ENCODE results near the gene MZB1.

The MZB1 gene

GRCh38 chr5:139343476-139343875 is 46.2 kb downstream of the MZB1 start:
- H3K27ac ChIP-seq, result no peak overlapping the region
- TF ChIP-seq ZFX (IDR thresholded peaks at IDR 0.05) (no peak), CTCF (conservative IDR thresholded peaks at IDR 0.05) (no peak)

GRCh38 chr5:139342423-139342723 is 47.3 kb downstream of the MZB1 start:
- TF ChIP-seq CTCF (conservative IDR thresholded peaks at IDR 0.05) (no peak), ZFX (IDR thresholded peaks at IDR 0.05) (no peak)
- H3K27ac ChIP-seq, result peak overlapping the region; percentile 94

GRCh38 chr5:139341689-139342422 is 47.9 kb downstream of the MZB1 start, which contains the start of gene PAIP2:
PAIP2 (plus strand) TSS chr5:139341854; CDS start chr5:139363785, 21,931 bp downstream.
- peak within 1 kb of the TSS; percentile 94 for H3K27ac ChIP-seq
- no peak; the same call in 1 of the 2 replicates for TF ChIP-seq ZFX (IDR thresholded peaks at IDR 0.05)
- peak; percentile 92 for TF ChIP-seq CTCF (conservative IDR thresholded peaks at IDR 0.05)

GRCh38 chr5:139341187-139341688 is 48.5 kb downstream of the MZB1 start:
- H3K27ac ChIP-seq, result peak overlapping the region; percentile 94
- TF ChIP-seq CTCF (conservative IDR thresholded peaks at IDR 0.05) (no peak), ZFX (IDR thresholded peaks at IDR 0.05) (no peak)

GRCh38 chr5:139340051-139340450 is 49.7 kb downstream of the MZB1 start:
- H3K27ac ChIP-seq, result no peak overlapping the region
- TF ChIP-seq ZFX (IDR thresholded peaks at IDR 0.05), result no peak
- TF ChIP-seq CTCF (conservative IDR thresholded peaks at IDR 0.05), result no peak

Data from C4-2B (cell line).